Hair follicle dermal papilla cell (primary cell): ENCODE measurements around the gene KICS2. TPM values are rescaled to one million over a fixed set of nuclear protein-coding genes. Genes with fewer than 3 reads are reported as not detected.

Experiments
- small RNA-seq: library from RNA; depleted of rRNA; stranded (forward); fragments of <200 nt; gene quantifications from one replicate; pipeline ENCODE3, GENCODE V24; 2012
- total RNA-seq: library from RNA; depleted of rRNA; stranded (reverse); fragments of >200 nt; gene quantifications from 2 replicates; pipeline ENCODE4 v1.2.3, GENCODE V29; 2012

Gene KICS2
- total RNA-seq = 7.0 and 8.4 TPM in 2 replicates

GRCh38 chr12:64222009-64222765 lies at the start of gene KICS2:
Gene KICS2, minus strand, starts transcription at chr12:64222296. Its CDS starts 59 bp downstream, at chr12:64222237.

Small RNA genes within 50 kb of the gene (small RNA-seq; reads per million reads assigned to genes)
- gene RNU5A-7P (not detected), gene RNU6-1009P (not detected)

Other genes with a start within 250 kb of the KICS2 start
- 0.12 and 0.49 TPM in 2 replicates for gene C12orf56, start 168.5 kb upstream of the KICS2 start, total RNA-seq
- 104 and 152 TPM in 2 replicates for gene XPOT, start 182.1 kb upstream of the KICS2 start, total RNA-seq
- gene TBK1, start 229.8 kb upstream of the KICS2 start, total RNA-seq = 38.6 and 40.7 TPM in 2 replicates